SH-SY5Y (cell line): ENCODE measurements around the gene KCNK5.

Source experiments
- GATA2 ChIP-seq: IDR thresholded peaks from 2 replicates; pipeline ENCODE4 v1.6.1; 2011; ENCODE audit warnings: mild to moderate bottlenecking, low read depth, low read length
- GATA3 ChIP-seq: IDR thresholded peaks from 2 replicates; pipeline ENCODE4 v1.6.1; 2011; ENCODE audit warnings: low read depth, mild to moderate bottlenecking, low read length, moderate library complexity

DNA sequence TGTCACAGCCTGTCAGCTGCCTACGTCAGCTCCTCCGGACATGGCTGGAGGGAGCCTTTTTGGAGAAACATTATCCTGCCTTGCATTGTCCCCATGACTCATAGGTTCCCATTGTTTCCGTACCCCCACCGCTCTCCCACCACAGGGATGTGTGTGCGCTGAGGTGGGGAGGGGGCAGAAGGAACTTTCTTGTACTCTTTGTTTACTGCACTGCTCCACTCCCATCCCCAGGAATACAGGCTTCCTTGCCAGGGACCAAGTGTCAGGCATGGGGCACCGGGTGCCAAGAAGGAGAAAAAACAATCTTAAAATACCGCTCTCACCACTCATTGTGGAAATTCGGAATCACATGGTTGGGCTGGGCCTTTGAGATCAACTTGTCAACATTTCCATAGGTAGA, 51.0 kb downstream of the KCNK5 start:
- no peak for TF ChIP-seq GATA3
- no peak for TF ChIP-seq GATA2
